ACC112 (cell line): Measurements from ENCODE around the gene CACNA2D2.

ENCODE experiments used
- H2AFZ ChIP-seq: fragments of 200-600 bp; sonication (generic); one replicate; pipeline ENCODE4 v1.6.0; 2017; ENCODE audit warnings: antibody characterized with exemption, low read length; ENCODE audit not compliant: unreplicated experiment
- H3K27ac ChIP-seq: fragments of 200-600 bp; sonication (generic); 2 replicates; pipeline ENCODE4 v1.5.1; 2014; ENCODE audit warnings: low read depth, mild to moderate bottlenecking, antibody characterized with exemption, low read length, moderate library complexity
- H3K27me3 ChIP-seq: fragments of 200-600 bp; sonication (generic); 2 replicates; pipeline ENCODE4 v1.6.1; 2014; ENCODE audit warnings: mild to moderate bottlenecking, antibody characterized with exemption, low read length, moderate library complexity, mixed read lengths; ENCODE audit not compliant: insufficient read depth
- H3K36me3 ChIP-seq: fragments of 200-600 bp; sonication (generic); 2 replicates; pipeline ENCODE4 v1.6.1; 2016; ENCODE audit warnings: mild to moderate bottlenecking, antibody characterized with exemption, low read length, moderate library complexity, mixed read lengths; ENCODE audit not compliant: insufficient read depth
- H3K4me1 ChIP-seq: fragments of 200-600 bp; sonication (generic); one replicate; pipeline ENCODE4 v1.6.1; 2016; ENCODE audit warnings: low read length, mixed read lengths; ENCODE audit not compliant: insufficient read depth, unreplicated experiment, control insufficient read depth
- H3K4me3 ChIP-seq: fragments of 200-600 bp; sonication (generic); 2 replicates; pipeline ENCODE4 v1.5.1; 2014; ENCODE audit warnings: mild to moderate bottlenecking, low read depth, low read length
- H3K79me2 ChIP-seq: fragments of 200-600 bp; sonication (generic); one replicate; pipeline ENCODE4 v1.6.0; 2016; ENCODE audit warnings: low read length; ENCODE audit not compliant: control insufficient read depth, unreplicated experiment, insufficient read depth

Gene CACNA2D2

GRCh38 chr3:50342813-50343633 lies 160.4 kb downstream of the CACNA2D2 start:
- H3K27ac ChIP-seq = no peak overlapping the region
- H3K36me3 ChIP-seq = no peaks in the 10 kb centered on the region
- no peak overlapping the region for H3K4me3 ChIP-seq
- no peak overlapping the region for H2AFZ ChIP-seq
- no peaks in the 10 kb centered on the region for H3K27me3 ChIP-seq
- H3K4me1 ChIP-seq = peaks cover 19% of the 10 kb centered on the region
- peaks cover 24% of the 10 kb centered on the region for H3K79me2 ChIP-seq

DNA sequence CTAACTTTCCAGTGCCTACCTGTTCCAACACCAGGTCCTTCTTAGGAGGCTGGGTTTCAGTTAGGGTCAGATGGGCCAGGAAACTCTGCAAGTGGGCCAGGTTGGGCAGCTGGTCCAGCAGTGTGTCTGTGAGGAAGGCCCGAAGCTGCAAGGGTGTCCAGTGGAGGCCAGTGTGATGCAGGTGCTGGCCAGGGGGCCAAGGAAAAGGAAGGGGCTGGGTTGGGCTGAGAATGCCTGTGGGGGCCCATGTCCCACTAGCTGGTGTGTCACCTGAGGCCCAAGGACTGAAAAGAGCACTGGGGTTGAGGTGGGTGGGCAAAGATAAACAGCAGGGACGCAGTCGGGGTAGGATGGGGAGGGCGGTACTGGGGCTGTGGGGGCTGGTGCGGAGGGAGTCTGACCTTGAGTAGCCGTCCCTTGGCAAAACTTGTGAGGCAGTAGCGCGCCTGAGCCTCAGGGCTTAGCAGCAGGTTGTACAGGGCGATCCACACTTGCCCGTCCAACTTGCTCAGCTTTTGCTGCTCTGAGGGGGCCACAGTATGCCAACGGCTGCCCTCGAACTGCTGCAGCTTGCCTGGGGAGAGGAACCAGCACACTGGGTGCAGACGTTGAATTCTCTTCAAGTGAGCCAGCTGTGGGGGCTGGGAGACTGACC lies 161.3 kb downstream of the CACNA2D2 start:
- Histone ChIP-seq H2AFZ (no peak overlapping the region), H3K27ac (no peak overlapping the region), H3K27me3 (no peaks in the 10 kb centered on the region), H3K4me1 (peaks cover 19% of the 10 kb centered on the region), H3K4me3 (peak overlapping the region; percentile 94), H3K79me2 (peaks cover 29% of the 10 kb centered on the region), H3K36me3 (no peaks in the 10 kb centered on the region)

DNA sequence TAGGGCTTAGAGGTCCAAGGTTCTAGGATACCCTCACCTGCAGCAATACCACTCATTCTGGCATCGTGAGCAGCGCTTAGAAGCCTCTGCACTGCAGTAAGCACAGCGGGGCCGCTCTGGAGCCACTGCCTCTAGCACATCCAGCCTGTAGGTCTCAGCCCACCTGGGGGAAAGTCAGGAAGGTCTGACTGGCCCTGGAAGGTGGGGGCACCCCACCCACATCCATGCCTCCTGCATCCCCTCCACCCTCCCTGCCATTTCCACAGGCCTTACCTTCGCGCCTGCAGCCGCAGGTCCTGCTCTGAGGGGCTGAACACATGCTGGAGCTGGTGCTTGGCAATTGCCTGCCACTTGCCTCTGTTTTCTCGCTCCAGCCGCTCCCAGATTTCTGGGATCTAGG lies 161.9 kb downstream of the CACNA2D2 start:
- Histone ChIP-seq H3K27me3 (no peaks in the 10 kb centered on the region), H3K36me3 (no peaks in the 10 kb centered on the region), H2AFZ (no peak overlapping the region), H3K4me3 (peak overlapping the region; percentile 94), H3K27ac (no peak overlapping the region), H3K4me1 (peaks cover 19% of the 10 kb centered on the region), H3K79me2 (peaks cover 33% of the 10 kb centered on the region)

DNA sequence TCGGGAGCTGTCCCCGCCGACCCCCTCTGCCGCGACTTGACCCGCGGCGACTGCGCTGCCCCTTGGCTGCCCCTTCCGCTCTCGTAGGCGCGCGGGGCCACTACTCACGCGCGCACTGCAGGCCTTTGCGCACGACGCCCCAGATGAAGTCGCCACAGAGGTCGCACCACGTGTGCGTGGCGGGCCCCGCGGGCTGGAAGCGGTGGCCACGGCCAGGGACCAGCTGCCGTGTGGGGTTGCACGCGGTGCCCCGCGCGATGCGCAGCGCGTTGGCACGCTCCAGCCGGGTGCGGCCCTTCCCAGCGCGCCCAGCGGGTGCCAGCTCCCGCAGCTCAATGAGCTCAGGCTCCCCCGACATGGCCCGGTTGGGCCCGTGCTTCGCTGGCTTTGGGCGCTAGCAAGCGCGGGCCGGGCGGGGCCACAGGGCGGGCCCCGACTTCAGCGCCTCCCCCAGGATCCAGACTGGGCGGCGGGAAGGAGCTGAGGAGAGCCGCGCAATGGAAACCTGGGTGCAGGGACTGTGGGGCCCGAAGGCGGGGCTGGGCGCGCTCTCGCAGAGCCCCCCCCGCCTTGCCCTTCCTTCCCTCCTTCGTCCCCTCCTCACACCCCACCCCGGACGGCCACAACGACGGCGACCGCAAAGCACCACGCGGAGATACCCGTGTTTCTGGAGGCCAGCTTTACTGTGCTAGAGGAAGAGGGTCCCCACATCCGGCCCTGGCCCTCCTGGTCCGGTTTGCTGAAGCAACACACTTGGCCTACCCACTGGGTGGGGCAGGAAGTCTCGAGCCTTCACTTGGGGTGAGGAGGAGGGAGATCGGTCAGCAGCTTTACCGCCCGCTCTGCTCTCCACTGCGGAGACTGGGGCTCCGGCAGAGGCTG lies 162.7 kb downstream of the CACNA2D2 start, which contains the start of gene RASSF1:
TSS of gene RASSF1 (minus strand) at position 389 of the 882 bp plus-strand sequence. CDS start at position 358, 31 bp downstream.
- peak within 1 kb of the TSS; percentile 49 for H2AFZ ChIP-seq
- H3K4me1 ChIP-seq = peaks cover 23% of the 10 kb centered on the region
- H3K27ac ChIP-seq = peak within 1 kb of the TSS; percentile 72
- no peaks in the 10 kb centered on the region for H3K27me3 ChIP-seq
- H3K4me3 ChIP-seq = peak within 1 kb of the TSS; percentile 94
- H3K79me2 ChIP-seq = peaks cover 41% of the 10 kb centered on the region
- H3K36me3 ChIP-seq = no peaks in the 10 kb centered on the region; the same call in 1 of the 2 replicates

DNA sequence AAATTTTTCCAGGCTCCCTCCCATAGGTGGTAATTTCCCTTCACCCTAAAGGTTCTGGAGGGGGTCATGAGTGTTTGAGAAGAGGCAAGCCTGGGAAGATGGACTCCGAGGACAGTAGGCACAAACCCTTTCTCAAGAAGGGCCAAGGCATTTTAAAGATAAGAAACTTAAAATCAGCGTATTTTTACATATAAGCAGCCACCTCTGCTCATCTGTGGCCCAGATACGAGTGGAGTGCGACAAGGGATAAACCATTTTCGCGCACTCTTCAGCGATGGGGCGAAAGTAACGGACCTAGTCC lies 163.3 kb downstream of the CACNA2D2 start:
- Histone ChIP-seq H3K36me3 (no peaks in the 10 kb centered on the region; the same call in 1 of the 2 replicates), H3K27me3 (no peaks in the 10 kb centered on the region), H3K4me3 (peak overlapping the region; percentile 94), H3K4me1 (peaks cover 26% of the 10 kb centered on the region), H3K27ac (peak overlapping the region; percentile 72), H2AFZ (peak overlapping the region; percentile 45), H3K79me2 (peaks cover 47% of the 10 kb centered on the region)

DNA sequence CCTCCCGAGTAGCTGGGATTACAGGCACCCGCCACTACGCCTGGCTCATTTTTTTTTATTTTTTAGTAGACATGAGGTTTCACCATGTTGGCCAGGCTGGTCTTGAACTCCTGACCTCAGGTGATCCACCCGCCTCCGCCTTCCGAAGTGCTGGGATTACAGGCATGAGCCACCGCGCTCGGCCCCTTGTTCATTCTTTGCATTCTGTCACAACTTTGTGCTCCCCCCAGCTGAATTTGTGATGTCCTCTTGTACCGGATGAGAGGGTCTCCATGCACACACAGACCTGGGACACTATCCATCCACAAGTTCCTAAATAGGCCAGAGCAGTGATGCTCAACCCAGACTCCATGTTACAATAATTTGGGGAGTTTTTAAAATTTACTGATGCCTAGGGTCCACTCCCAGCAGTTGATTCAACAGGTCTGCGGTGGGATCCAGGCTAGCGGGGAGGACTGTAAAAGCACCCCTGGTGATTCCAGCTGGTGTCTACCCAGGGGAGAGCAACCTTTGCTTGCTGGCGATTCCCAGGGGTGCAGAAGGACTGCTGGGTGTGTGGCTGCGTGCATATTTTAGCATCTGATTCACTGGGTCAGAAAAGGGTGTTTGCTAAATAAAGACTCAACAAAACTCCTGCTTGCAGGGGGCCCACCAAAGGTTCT lies 163.8 kb downstream of the CACNA2D2 start:
- H3K27me3 ChIP-seq = no peaks in the 10 kb centered on the region
- no peaks in the 10 kb centered on the region; the same call in 1 of the 2 replicates for H3K36me3 ChIP-seq
- peak overlapping the region; percentile 72 for H3K27ac ChIP-seq
- H3K4me3 ChIP-seq = peak overlapping the region; percentile 94
- peaks cover 31% of the 10 kb centered on the region for H3K4me1 ChIP-seq
- H2AFZ ChIP-seq = peak overlapping the region; percentile 45
- peaks cover 52% of the 10 kb centered on the region for H3K79me2 ChIP-seq

- peak overlapping the region; percentile 60 for H3K27ac ChIP-seq
- no peaks in the 10 kb centered on the region for H3K27me3 ChIP-seq
These were observed 164.5 kb downstream of the CACNA2D2 start for GRCh38 chr3:50338965-50339364.

GRCh38 chr3:50337175-50337861 lies 166.1 kb downstream of the CACNA2D2 start:
- H3K79me2 ChIP-seq = peaks cover 75% of the 10 kb centered on the region

More at GRCh38 chr3:50338965-50339364, 164.5 kb downstream of the CACNA2D2 start:
- Histone ChIP-seq H2AFZ (no peak overlapping the region), H3K4me1 (peaks cover 38% of the 10 kb centered on the region), H3K4me3 (peak overlapping the region; percentile 94), H3K36me3 (no peaks in the 10 kb centered on the region; the same call in 1 of the 2 replicates), H3K79me2 (peaks cover 59% of the 10 kb centered on the region)

DNA sequence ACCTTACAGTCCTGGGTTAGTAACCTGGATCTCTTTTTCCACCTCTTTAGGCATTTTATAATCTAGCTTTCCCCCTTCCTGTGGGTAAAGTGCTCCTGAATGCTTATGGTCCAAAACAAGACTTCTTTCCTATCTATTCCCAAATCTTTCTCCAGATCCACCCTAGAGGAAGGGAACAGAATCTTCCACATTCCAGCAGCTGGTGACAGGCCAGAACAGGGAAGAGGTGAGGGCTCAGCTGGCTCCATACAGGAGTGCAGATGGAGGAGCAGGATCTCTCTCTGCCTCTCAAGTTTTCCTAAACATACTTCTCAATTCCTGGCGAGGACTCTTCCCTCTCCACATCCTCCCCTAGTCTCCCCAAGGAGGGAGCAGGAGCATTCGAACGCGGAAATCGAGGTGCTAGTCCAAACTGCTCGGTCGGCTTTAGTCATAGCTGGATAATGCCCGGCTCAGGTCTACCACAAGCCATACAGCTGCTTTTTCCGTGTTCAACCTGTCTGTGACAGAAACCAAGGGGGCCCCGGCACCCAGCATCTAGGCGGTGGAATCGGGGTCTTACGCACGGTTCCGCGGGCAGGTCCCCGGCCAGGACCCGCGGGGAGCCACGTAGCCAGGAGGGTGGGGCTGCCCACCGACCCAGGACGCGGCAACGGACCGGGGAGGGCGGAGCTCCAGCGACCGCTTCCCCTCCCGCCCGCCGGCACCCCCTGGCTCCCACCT lies 166.8 kb downstream of the CACNA2D2 start:
- Histone ChIP-seq H3K36me3 (peaks cover 6% of the 10 kb centered on the region; the same call in 1 of the 2 replicates), H3K4me3 (peak overlapping the region; percentile 94), H2AFZ (no peak overlapping the region), H3K4me1 (peaks cover 43% of the 10 kb centered on the region), H3K27me3 (no peaks in the 10 kb centered on the region), H3K27ac (peak overlapping the region; percentile 93), H3K79me2 (peaks cover 82% of the 10 kb centered on the region)

More at GRCh38 chr3:50337175-50337861, 166.1 kb downstream of the CACNA2D2 start:
- Histone ChIP-seq H3K27ac (peak overlapping the region; percentile 93), H2AFZ (no peak overlapping the region), H3K4me1 (peaks cover 46% of the 10 kb centered on the region), H3K4me3 (peak overlapping the region; percentile 94), H3K27me3 (no peaks in the 10 kb centered on the region), H3K36me3 (no peaks in the 10 kb centered on the region; the same call in 1 of the 2 replicates)
